Measurements from ENCODE around the gene TLL1.

DNA sequence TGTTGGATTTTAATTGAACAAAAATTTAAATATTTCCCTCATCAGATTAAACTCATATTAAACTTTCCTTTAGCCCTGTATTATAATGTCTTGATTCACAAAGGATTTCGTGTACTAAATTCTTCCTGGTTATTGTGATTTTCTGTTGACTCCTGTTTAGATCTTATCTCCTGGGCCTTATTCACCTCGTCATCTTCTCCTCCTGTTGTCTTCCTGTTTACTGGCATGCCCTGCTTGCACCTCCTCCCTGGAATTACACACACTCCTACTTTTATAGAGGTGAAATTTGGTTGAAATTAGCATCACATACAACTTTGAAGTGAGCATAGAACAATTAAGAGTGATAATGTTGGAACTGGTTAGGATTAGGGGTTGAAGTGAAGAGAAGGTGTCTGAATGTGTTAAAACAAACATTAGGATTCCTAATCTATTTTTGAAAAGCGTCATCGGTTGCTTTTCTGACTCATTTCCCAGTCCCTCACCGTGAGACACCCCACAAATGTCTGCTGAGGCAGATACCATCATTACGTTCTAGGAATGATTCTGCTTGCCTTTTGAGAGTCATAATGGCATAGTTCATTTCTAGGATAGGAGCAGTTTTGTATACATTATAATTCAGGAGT lies 32.5 kb downstream of the TLL1 start:
- TF ChIP-seq, protein P1, sequence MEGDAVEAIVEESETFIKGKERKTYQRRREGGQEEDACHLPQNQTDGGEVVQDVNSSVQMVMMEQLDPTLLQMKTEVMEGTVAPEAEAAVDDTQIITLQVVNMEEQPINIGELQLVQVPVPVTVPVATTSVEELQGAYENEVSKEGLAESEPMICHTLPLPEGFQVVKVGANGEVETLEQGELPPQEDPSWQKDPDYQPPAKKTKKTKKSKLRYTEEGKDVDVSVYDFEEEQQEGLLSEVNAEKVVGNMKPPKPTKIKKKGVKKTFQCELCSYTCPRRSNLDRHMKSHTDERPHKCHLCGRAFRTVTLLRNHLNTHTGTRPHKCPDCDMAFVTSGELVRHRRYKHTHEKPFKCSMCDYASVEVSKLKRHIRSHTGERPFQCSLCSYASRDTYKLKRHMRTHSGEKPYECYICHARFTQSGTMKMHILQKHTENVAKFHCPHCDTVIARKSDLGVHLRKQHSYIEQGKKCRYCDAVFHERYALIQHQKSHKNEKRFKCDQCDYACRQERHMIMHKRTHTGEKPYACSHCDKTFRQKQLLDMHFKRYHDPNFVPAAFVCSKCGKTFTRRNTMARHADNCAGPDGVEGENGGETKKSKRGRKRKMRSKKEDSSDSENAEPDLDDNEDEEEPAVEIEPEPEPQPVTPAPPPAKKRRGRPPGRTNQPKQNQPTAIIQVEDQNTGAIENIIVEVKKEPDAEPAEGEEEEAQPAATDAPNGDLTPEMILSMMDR (IDR thresholded peaks at IDR 0.05), result no peak
- TF ChIP-seq TCF7L2 (IDR thresholded peaks at IDR 0.05; ENCODE audit: low read depth, low read length) (no peak), POLR2AphosphoS5 (IDR thresholded peaks at IDR 0.05; ENCODE audit: low read depth, low read length) (no peak)
- TF ChIP-seq, protein P2, sequence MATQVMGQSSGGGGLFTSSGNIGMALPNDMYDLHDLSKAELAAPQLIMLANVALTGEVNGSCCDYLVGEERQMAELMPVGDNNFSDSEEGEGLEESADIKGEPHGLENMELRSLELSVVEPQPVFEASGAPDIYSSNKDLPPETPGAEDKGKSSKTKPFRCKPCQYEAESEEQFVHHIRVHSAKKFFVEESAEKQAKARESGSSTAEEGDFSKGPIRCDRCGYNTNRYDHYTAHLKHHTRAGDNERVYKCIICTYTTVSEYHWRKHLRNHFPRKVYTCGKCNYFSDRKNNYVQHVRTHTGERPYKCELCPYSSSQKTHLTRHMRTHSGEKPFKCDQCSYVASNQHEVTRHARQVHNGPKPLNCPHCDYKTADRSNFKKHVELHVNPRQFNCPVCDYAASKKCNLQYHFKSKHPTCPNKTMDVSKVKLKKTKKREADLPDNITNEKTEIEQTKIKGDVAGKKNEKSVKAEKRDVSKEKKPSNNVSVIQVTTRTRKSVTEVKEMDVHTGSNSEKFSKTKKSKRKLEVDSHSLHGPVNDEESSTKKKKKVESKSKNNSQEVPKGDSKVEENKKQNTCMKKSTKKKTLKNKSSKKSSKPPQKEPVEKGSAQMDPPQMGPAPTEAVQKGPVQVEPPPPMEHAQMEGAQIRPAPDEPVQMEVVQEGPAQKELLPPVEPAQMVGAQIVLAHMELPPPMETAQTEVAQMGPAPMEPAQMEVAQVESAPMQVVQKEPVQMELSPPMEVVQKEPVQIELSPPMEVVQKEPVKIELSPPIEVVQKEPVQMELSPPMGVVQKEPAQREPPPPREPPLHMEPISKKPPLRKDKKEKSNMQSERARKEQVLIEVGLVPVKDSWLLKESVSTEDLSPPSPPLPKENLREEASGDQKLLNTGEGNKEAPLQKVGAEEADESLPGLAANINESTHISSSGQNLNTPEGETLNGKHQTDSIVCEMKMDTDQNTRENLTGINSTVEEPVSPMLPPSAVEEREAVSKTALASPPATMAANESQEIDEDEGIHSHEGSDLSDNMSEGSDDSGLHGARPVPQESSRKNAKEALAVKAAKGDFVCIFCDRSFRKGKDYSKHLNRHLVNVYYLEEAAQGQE (IDR thresholded peaks at IDR 0.05; ENCODE audit: insufficient read depth in 1 of 2, low read depth in 2 of 2, low read length in 1 of 2), result no peak

Measured in Panc1 (cell line).